GM12878 (cell line): ENCODE measurements around the gene PLS1. TPM values are rescaled to one million over a fixed set of nuclear protein-coding genes. Genes with fewer than 3 reads are reported as not detected.

ENCODE experiments used
- ATAC-seq: fragments of 200-7000 bp; cut with Tn5 transposase; 3 replicates; pipeline ENCODE4 v1.9.1; 2020; ENCODE audit warnings: mild to moderate bottlenecking, moderate library complexity
- BruUV-seq: library from RNA; stranded (reverse); fragments of 400-500 nt; replicated peaks from 2 replicates; lab custom pipeline; 2021; lab: Mats Ljungman, UMichigan
- CTCF ChIA-PET: fragments of 300-600 bp; sonication (Branson Sonifier 250); formaldehyde crosslinking; extraction: SDS; loops from one replicate; lab custom pipeline; 2021; ENCODE audit warnings: inconsistent platforms; lab: Yijun Ruan, JAX
- POLR2A ChIA-PET: fragments of 350-600 bp; formaldehyde crosslinking; extraction: SDS; loops from one replicate; lab custom pipeline; 2021; ENCODE audit warnings: inconsistent platforms; lab: Charles Lee
- RAD21 ChIA-PET: fragments of 300-600 bp; sonication (Branson Sonifier 250); formaldehyde crosslinking; loops from one replicate; lab custom pipeline; 2023; ENCODE audit warnings: antibody characterized with exemption; ENCODE audit not compliant: unreplicated experiment; lab: Charles Lee
- SMC1A ChIA-PET: fragments of 300-600 bp; sonication (Branson Sonifier 250); formaldehyde crosslinking; loops from one replicate; lab custom pipeline; 2023; ENCODE audit not compliant: unreplicated experiment, uncharacterized antibody; lab: Charles Lee
- DNase-seq: peaks from one replicate; pipeline ENCODE4 v3.0.0-alpha.2; 2011; ENCODE audit warnings: low read depth, low spot score
- FAIRE-seq: peaks from 3 replicates; lab custom pipeline; 2011; peaks lifted over from hg19 to GRCh38; lab: Jason Lieb, UNC
- H2AFZ ChIP-seq: 2 replicates; pipeline ENCODE4 v1.6.0; 2011; ENCODE audit warnings: low read depth, low read length, control low read depth; ENCODE audit not compliant: control insufficient read depth
- H3K27ac ChIP-seq: 2 replicates; pipeline ENCODE4 v1.5.1; 2011; ENCODE audit warnings: control low read depth; ENCODE audit not compliant: control insufficient read depth, insufficient read depth
- H3K27me3 ChIP-seq, 2 experiments: replicated peaks in 1 of 2; 2 replicates each; pipeline versions ENCODE4 v1.6.0 to v1.6.1; 2011; ENCODE audit warnings: low read length in 1 of 2; ENCODE audit not compliant: control insufficient read depth in 2 of 2, insufficient read depth in 2 of 2
- H3K36me3 ChIP-seq, 2 experiments: 2 replicates each; pipeline ENCODE4 v1.5.1; 2011; ENCODE audit warnings: low read length in 1 of 2; ENCODE audit not compliant: control insufficient read depth in 2 of 2, insufficient read depth in 2 of 2
- H3K4me1 ChIP-seq: 2 replicates; pipeline ENCODE4 v1.6.1; 2011; ENCODE audit warnings: mild to moderate bottlenecking, low read length, moderate library complexity, mixed read lengths; ENCODE audit not compliant: control insufficient read depth, insufficient read depth
- H3K4me2 ChIP-seq: 2 replicates; pipeline ENCODE4 v1.6.0; 2011; ENCODE audit warnings: control low read depth; ENCODE audit not compliant: control insufficient read depth, insufficient read depth
- H3K4me3 ChIP-seq: fragments of 200-600 bp; sonication (generic); 2 replicates; pipeline ENCODE4 v1.5.1; 2016
- H3K79me2 ChIP-seq: 2 replicates; pipeline ENCODE4 v1.6.0; 2011; ENCODE audit warnings: low read length; ENCODE audit not compliant: control insufficient read depth, insufficient read depth
- H3K9ac ChIP-seq: 2 replicates; pipeline ENCODE4 v1.8.0; 2011; ENCODE audit warnings: low read length, control low read depth, mixed read lengths; ENCODE audit not compliant: control insufficient read depth, insufficient read depth
- H3K9me3 ChIP-seq: replicated peaks from 3 replicates; pipeline ENCODE4 v1.5.1; 2011; ENCODE audit warnings: mild to moderate bottlenecking, low read length; ENCODE audit not compliant: control insufficient read depth, insufficient read depth
- H4K20me1 ChIP-seq: 2 replicates; pipeline ENCODE4 v1.6.0; 2011; ENCODE audit not compliant: control insufficient read depth, insufficient read depth
- BMI1 ChIP-seq: fragments of 450-650 bp; IDR thresholded peaks from 2 replicates; pipeline ENCODE4 v1.6.1; 2016; ENCODE audit warnings: mild to moderate bottlenecking, moderate library complexity, borderline replicate concordance
- CBFB ChIP-seq: IDR thresholded peaks from 2 replicates; pipeline ENCODE4 v1.6.1; 2016; ENCODE audit warnings: antibody characterized with exemption, low read depth
- CHD2 ChIP-seq: IDR thresholded peaks from 2 replicates; pipeline ENCODE4 v1.6.1; 2011; ENCODE audit warnings: low read depth, low read length, improper control_type of control experiment, borderline replicate concordance
- CTCF ChIP-seq, 3 experiments: IDR thresholded peaks in 2 of 3; conservative IDR thresholded peaks in 1 of 3; 2 replicates each; pipeline ENCODE4 v1.5.1; 2011; ENCODE audit warnings: low read depth in 3 of 3, low read length in 3 of 3, mild to moderate bottlenecking in 3 of 3, control low read depth in 2 of 3, moderate library complexity in 2 of 3, inconsistent platforms in 1 of 3, mixed read lengths in 1 of 3; ENCODE audit not compliant: control insufficient read depth in 2 of 3, insufficient read depth in 1 of 3; ENCODE audit errors: extremely low read depth in 1 of 3
- KDM1A ChIP-seq: fragments of 200-600 bp; sonication (generic); IDR thresholded peaks from 2 replicates; pipeline ENCODE4 v1.6.1; 2016; ENCODE audit warnings: borderline replicate concordance
- LARP7 ChIP-seq: fragments of 450-650 bp; IDR thresholded peaks from 2 replicates; pipeline ENCODE4 v1.6.1; 2017; ENCODE audit warnings: mild to moderate bottlenecking
- MTA3 ChIP-seq: IDR thresholded peaks from 2 replicates; pipeline ENCODE4 v1.6.1; 2012; ENCODE audit warnings: low read length, inconsistent platforms, borderline replicate concordance
- NFYA ChIP-seq: IDR thresholded peaks from 2 replicates; pipeline ENCODE4 v1.6.1; 2011; ENCODE audit warnings: low read depth, mild to moderate bottlenecking, low read length, improper control_type of control experiment, borderline replicate concordance
- PAX5 ChIP-seq: IDR thresholded peaks from 2 replicates; pipeline ENCODE4 v1.6.1; 2011; ENCODE audit warnings: low read depth, low read length, borderline replicate concordance
- POU2F2 ChIP-seq: IDR thresholded peaks from 3 replicates; pipeline ENCODE4 v1.6.1; 2011; ENCODE audit warnings: low read depth, mild to moderate bottlenecking, low read length, borderline replicate concordance
- RUNX3 ChIP-seq: IDR thresholded peaks from 2 replicates; pipeline ENCODE4 v1.6.1; 2012; ENCODE audit warnings: low read length, inconsistent platforms
- SMAD5 ChIP-seq: IDR thresholded peaks from 2 replicates; pipeline ENCODE4 v1.6.1; 2016; ENCODE audit warnings: antibody characterized with exemption, low read depth
- SRF ChIP-seq, 2 experiments: IDR thresholded peaks; 2 replicates each; pipeline ENCODE4 v1.6.1; 2011; ENCODE audit warnings: low read depth in 2 of 2, low read length in 2 of 2, mild to moderate bottlenecking in 1 of 2, moderate library complexity in 1 of 2
- SUZ12 ChIP-seq: fragments of 200-600 bp; sonication (generic); IDR thresholded peaks from one replicate; pipeline ENCODE4 v1.6.1; 2018; ENCODE audit warnings: antibody characterized with exemption, mild to moderate bottlenecking; ENCODE audit not compliant: unreplicated experiment
- TCF12 ChIP-seq: IDR thresholded peaks from 2 replicates; pipeline ENCODE4 v1.6.1; 2011; ENCODE audit warnings: low read depth, mild to moderate bottlenecking, low read length
- ZBTB33 ChIP-seq: fragments of 450-650 bp; IDR thresholded peaks from 2 replicates; pipeline ENCODE4 v1.6.1; 2017; ENCODE audit warnings: mild to moderate bottlenecking
- ZNF274 ChIP-seq: IDR thresholded peaks from one replicate; pipeline ENCODE4 v1.8.0; 2011; ENCODE audit not compliant: insufficient read length, insufficient read depth
- ZNF622 ChIP-seq: fragments of 450-650 bp; IDR thresholded peaks from 2 replicates; pipeline ENCODE4 v1.6.1; 2017; ENCODE audit warnings: mild to moderate bottlenecking, inconsistent platforms
- whole genome bisulfite sequencing: methylation state at CpG from one replicate; pipeline ENCODE4 v1.1.6; 2016; ENCODE audit warnings: low lambda C conversion rate; ENCODE audit not compliant: insufficient replicate concordance, insufficient coverage; ENCODE audit errors: missing lambda C conversion rate; 5-methylcytosine and 5-hydroxymethylcytosine counted together
- in situ Hi-C: fragments of 300-500 bp; cut with MboI; formaldehyde crosslinking; loops from 9 replicates; pipeline ENCODE4 v1.14.3; 2018; ENCODE audit warnings: mixed read lengths
- intact Hi-C: fragments of 100-400 bp; cut with micrococcal nuclease; formaldehyde crosslinking; loops from one replicate; pipeline ENCODE4 v1.14.2; 2022; ENCODE audit not compliant: unreplicated experiment
- polyA plus RNA-seq, 11 experiments: library from polyadenylated mRNA; depleted of rRNA in 4 of 11; unstranded in 6 of 11; stranded (reverse) in 5 of 11; fragments of >200 nt; fragmentation: Nextera tagmentation in 4 of 11; fragmentation: Illumina TruSeq in 1 of 11; extraction: Ambion mirVana in 4 of 11; extraction: Trizol in 1 of 11; gene quantifications; 1 replicate in 1 of 11; 2 replicates in 10 of 11; pipeline versions ENCODE4 v1.2.1 to v1.2.3, GENCODE V29; 2011 to 2016; ENCODE audit warnings: inconsistent platforms in 2 of 11, missing spikeins in 2 of 11, low read depth in 1 of 11
- total RNA-seq, 4 experiments: library from RNA; depleted of rRNA in 3 of 4; stranded (reverse); fragments of >200 nt in 3 of 4; fragmentation: Illumina TruSeq in 1 of 4; extraction: Trizol in 1 of 4; gene quantifications; 2 replicates each; pipeline versions ENCODE4 v1.2.1 to v1.2.3, GENCODE V29; 2013 to 2021
- TF ChIP-seq, protein P1 (sequence below): fragments of 450-650 bp; IDR thresholded peaks from 2 replicates; pipeline ENCODE4 v1.6.1; 2016; ENCODE audit warnings: mild to moderate bottlenecking

Gene PLS1
- total and polyA plus RNA-seq, 10 of the 15 experiments (the other 5 are each of a cell fraction or from before 2014, with no cell fraction given): 0.59 to 11.7 (median 1.7) TPM

DNA sequence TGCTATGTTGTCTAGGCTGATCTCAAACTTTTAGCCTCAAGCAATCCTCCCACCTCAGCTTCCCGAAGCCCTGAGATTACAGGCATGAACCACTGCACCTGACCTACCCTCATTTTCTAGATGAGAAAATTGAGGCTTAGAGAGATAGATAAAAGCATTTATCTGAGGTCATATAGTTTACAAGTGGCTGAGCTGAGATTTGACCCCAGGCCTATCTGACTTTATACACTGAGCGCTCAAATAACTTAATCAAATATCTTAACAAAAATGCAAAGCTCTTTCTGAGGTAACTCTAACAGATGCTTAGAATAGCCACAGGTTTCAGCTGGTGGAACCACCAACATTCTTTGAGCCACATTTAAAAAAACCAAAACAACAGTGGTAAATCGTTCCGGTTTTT lies 5.5 kb downstream of the PLS1 start (continued):
- TF ChIP-seq ZBTB33 (no peak), ZNF274 (no peak), BMI1 (no peak), SRF (IDR thresholded peaks at IDR 0.05; ENCODE audit: low read depth in 2 of 2, low read length in 2 of 2) (no peak), CHD2 (no peak), SUZ12 (no peak), LARP7 (no peak), TCF12 (no peak), SMAD5 (no peak)

- ChIA-PET POLR2A (no interaction called here), RAD21 (no interaction called here), CTCF (no interaction called here), SMC1A (interaction anchor here (0.9 to 1.0 kb wide), 2 partner anchors 10 to 56 kb away, joined by 3 read pairs; no protein-coding TSS in a partner anchor)
- Histone ChIP-seq H4K20me1 (no peaks in the 10 kb centered on the region), H3K9ac (no peak overlapping the region), H3K4me2 (no peak overlapping the region), H3K79me2 (no peaks in the 10 kb centered on the region), H3K27me3 (no peaks in the 10 kb centered on the region), H2AFZ (no peak overlapping the region), H3K4me3 (no peak overlapping the region), H3K36me3 (no peaks in the 10 kb centered on the region), H3K4me1 (no peaks in the 10 kb centered on the region), H3K27ac (no peak overlapping the region), H3K9me3 (no peaks in the 10 kb centered on the region)
- no peak for FAIRE-seq
- intact Hi-C loops (no loop called here), in situ Hi-C loops (no loop called here)
- DNase-seq: no peak
- no TSS peak for BruUV-seq
- WGBS: 61% methylated on average over 13 of the region's 13 CpGs
- no peak for ATAC-seq
- TF ChIP-seq RUNX3 (no peak), POU2F2 (no peak), ZNF622 (no peak), CBFB (no peak), CTCF (IDR thresholded peaks at IDR 0.05 in 2 of 3, conservative IDR thresholded peaks at IDR 0.05 in 1 of 3; ENCODE audit: control insufficient read depth in 2 of 3, extremely low read depth in 1 of 3, insufficient read depth in 1 of 3, low read depth in 3 of 3, low read length in 3 of 3) (no peak), NFYA (no peak), MTA3 (no peak), KDM1A (no peak), PAX5 (no peak)
- TF ChIP-seq, protein P1, sequence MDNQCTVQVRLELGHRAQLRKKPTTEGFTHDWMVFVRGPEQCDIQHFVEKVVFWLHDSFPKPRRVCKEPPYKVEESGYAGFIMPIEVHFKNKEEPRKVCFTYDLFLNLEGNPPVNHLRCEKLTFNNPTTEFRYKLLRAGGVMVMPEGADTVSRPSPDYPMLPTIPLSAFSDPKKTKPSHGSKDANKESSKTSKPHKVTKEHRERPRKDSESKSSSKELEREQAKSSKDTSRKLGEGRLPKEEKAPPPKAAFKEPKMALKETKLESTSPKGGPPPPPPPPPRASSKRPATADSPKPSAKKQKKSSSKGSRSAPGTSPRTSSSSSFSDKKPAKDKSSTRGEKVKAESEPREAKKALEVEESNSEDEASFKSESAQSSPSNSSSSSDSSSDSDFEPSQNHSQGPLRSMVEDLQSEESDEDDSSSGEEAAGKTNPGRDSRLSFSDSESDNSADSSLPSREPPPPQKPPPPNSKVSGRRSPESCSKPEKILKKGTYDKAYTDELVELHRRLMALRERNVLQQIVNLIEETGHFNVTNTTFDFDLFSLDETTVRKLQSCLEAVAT: no peak
Observed at GRCh38 chr3:142602619-142603385, 6.6 kb downstream of the PLS1 start.
